NCI-H2196 treated with DMSO at 0.1 percent for 48 hours (cell line): ENCODE results near the gene HTRA2.

ENCODE experiments used
- DNase-seq: peaks from one replicate; lab custom pipeline; 2025; ENCODE audit not compliant: unreplicated experiment; lab: John Stamatoyannopoulos, UW

Gene HTRA2

GRCh38 chr2:74515271-74515980, 14.3 kb upstream of the HTRA2 start:
- DNase-seq, result no peak

GRCh38 chr2:74515981-74516633, 13.6 kb upstream of the HTRA2 start:
- no peak for DNase-seq

DNA sequence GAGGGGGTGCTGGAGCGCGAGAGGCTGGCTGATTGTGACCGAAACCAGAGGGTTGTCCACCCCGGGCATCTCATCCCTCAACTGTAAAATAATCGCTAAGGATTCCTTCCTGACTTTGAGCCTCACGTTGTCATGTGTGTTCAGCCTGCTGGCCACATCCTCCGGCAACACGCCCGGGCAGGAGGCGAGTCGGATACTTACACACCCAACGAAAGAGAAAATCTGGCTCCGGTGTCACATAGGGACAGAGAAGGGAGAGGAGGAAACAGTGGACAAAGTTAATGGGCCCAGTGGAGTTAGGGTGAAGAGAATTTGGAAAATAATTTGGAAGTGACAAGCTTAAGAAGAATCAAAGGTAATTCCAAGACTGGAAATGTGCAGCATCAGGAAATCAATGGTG, 13.1 kb upstream of the HTRA2 start:
- DNase-seq, result no peak

- DNase-seq, result no peak
These were observed 7.2 kb upstream of the HTRA2 start for GRCh38 chr2:74522516-74522915.

- no peak for DNase-seq
These were observed 5.7 kb upstream of the HTRA2 start for GRCh38 chr2:74524005-74524404.

DNA sequence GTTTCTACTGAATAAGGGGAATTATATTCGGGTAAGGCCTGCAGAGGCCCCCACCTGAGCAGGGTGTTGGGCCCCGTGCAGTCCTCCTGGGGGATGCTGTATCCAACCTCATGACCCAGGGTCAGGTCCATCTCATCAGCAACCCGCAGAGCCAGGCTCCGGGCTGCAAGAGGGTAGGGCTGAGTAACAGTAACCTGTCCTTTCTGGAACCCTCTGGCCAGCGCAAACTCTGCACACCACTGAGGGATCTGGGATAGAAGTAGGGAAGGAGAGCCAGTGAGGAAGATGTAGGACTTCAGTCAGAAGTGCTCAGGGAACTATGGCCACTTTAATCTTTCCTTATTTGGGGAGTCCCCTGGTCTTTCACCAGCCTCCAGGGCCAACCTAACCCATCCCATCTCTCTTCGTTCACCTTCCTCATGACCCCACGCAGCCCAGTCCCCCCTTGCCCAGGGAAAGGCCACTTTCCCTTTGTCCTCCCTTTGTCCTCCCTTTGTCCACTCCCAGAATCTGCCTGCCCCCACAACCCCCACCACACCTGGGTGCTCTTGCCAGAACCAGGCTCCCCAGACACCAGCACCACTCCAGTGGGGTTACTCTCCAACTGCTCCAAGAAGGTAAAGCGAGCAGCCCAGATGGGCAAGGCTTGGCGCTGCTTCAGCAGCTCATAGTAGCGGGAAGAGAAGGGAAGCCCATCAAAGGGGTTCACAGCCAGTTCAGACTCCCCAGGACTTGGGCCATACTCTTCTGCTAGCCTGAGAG, 4.6 kb upstream of the HTRA2 start:
- DNase-seq, result no peak

GRCh38 chr2:74525717-74526648, 3.8 kb upstream of the HTRA2 start, which contains the start of gene DQX1:
DQX1 (minus strand) TSS chr2:74526231; CDS start chr2:74525729, 502 bp downstream.
- no peak for DNase-seq

GRCh38 chr2:74526649-74527230, 3.0 kb upstream of the HTRA2 start:
- DNase-seq, result no peak

DNA sequence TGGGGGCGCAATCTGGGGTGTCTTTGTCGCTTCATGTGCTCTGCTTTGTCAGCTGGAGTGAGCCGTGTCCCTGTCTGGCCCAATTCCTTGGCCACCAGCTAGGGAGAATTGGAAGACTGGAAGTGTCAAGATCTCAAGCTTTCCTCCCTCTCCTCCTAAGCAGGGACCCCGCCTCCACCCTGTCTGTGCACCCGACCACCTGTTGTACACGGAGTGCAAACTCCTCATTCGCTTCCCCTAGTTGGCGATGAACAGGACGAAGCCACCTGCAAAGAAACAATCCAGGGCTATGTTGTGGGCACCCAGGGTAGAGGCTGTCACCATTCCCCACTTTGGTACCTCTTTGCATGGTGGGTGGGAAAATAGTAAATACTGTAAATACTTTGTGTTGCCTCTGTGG, 2.0 kb upstream of the HTRA2 start:
- DNase-seq, result no peak

- no peak for DNase-seq
These were observed 955 bp upstream of the HTRA2 start for GRCh38 chr2:74528600-74529356.

DNA sequence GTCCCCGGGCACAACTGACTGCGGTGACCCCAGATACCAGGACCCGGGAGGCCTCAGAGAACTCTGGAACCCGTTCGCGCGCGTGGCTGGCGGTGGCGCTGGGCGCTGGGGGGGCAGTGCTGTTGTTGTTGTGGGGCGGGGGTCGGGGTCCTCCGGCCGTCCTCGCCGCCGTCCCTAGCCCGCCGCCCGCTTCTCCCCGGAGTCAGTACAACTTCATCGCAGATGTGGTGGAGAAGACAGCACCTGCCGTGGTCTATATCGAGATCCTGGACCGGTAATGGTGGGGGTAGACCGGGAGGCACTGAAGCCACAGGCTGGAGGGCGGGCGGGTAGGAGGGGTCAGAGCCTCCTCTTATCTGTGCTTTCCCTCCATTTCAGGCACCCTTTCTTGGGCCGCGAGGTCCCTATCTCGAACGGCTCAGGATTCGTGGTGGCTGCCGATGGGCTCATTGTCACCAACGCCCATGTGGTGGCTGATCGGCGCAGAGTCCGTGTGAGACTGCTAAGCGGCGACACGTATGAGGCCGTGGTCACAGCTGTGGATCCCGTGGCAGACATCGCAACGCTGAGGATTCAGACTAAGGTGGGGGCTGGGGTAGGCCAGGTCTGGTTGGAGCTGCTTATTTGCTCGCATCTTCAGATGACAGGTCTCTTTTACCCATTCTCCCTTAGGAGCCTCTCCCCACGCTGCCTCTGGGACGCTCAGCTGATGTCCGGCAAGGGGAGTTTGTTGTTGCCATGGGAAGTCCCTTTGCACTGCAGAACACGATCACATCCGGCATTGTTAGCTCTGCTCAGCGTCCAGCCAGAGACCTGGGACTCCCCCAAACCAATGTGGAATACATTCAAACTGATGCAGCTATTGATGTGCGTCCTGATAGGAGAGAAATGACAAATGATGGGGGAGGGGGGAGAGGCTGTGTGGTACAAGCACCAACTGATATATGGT, 780 bp downstream of the HTRA2 start:
- no peak for DNase-seq

DNA sequence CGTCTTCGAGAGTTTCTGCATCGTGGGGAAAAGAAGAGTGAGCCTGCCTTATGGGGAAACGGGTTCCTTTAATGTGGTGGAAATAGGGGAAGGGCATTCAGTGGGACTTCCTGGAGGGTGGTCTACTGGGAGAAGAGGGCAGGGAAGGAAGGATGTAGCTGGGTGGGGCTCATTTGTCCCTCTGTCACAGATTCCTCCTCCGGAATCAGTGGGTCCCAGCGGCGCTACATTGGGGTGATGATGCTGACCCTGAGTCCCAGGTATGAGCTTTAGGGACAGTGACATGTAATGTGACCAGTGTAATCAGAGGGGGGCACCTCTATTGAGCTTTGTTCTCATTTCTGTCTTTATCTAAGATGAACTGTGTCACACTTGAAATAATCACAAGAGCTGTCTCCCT, 1.9 kb downstream of the HTRA2 start:
- DNase-seq, result no peak

DNA sequence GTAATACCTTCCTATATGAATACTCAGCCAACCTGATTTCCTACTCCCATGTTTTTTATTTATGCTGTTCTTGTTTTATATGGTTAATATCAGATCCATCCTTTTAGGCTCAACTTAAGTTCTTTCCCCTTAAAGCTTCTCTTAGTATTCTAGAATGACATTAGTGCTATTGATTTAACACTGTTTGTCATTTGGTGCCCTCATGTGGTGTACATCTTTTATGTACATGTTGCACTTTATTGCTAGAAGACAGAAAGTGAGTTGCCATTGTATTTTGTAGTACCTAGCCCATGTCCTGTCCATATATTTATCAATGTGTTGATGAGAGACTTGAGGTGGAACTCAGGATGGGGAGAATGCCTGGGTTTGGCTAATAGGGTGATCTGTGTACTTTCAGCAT, 2.5 kb downstream of the HTRA2 start:
- DNase-seq, result no peak

DNA sequence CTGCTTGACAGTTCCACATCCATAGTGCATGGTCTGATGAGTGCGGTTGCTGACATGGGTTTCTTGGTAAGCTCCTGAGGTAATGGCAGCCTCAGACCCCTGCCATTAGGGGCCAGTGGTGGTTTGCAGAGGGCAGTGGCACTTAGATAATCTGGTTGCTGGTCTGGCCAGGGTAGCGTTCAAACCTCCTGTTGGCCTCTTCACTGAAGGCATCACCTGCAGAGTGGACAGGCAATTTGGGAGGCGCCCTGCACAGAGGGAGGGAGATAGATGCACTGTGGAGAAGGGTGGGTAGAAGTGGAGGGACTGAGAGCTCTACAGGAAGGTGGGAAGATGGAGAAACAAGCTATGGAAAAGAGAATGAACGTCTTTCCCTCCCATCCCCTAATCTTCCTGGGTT, 3.7 kb downstream of the HTRA2 start:
- DNase-seq, result no peak

GRCh38 chr2:74534411-74534810, 4.7 kb downstream of the HTRA2 start:
- no peak for DNase-seq

GRCh38 chr2:74535440-74535965, 5.8 kb downstream of the HTRA2 start:
- DNase-seq, result no peak

DNA sequence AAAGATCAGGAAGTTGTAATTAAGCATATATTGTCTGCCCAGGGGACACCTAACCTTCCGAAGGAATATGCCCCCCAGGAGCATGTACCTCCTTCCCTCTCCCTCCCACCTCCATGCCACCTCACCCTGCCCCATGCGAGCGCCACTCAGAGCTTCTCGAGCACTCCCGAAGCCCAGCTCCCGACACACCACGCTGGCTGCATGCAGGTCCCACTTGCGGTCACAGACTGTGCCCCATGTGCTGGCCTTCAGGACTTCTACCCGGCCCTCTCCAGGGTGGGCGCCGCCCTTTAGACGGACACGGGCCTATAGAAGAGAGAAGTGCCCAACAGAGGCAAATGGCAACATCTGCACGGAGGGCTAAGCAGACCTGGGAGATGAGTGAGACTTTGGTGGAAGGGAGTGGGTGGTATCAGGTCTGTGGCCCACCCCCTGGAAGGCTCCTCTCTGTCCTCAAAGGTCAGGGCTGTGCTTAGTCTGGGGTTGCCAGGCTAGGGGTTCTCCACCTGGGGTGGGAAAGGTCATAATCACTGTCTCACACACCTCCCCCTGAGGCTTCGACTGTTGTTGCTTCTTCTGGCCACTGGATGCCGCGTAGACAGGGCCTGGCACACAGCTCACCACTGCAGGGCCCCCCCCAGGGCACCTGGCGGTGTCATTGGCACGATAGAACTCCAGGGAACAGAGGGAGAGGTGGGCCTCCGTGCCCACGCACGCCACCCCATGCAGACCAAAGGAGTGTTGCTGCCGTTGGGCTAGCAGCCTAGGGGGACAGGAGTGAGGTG, 6.6 kb downstream of the HTRA2 start:
- DNase-seq, result no peak

- DNase-seq, result no peak
These were observed 7.4 kb downstream of the HTRA2 start for GRCh38 chr2:74537140-74537539.
